DOHH2 (cell line): ENCODE measurements around the gene ISLR.

ENCODE experiments used
- EZH2phosphoT487 ChIP-seq: fragments of 200-600 bp; sonication (generic); IDR thresholded peaks from 2 replicates; pipeline ENCODE4 v1.6.1; 2017; ENCODE audit warnings: borderline replicate concordance, mild to moderate bottlenecking, antibody characterized with exemption, low read length, moderate library complexity, mixed read lengths
- TF ChIP-seq, protein P1 (sequence below): fragments of 200-600 bp; sonication (generic); IDR thresholded peaks from one replicate; pipeline ENCODE4 v1.5.1; 2014; ENCODE audit warnings: antibody characterized with exemption, mild to moderate bottlenecking, low read depth, low read length; ENCODE audit not compliant: poor library complexity, severe bottlenecking

- TF ChIP-seq, protein P1, sequence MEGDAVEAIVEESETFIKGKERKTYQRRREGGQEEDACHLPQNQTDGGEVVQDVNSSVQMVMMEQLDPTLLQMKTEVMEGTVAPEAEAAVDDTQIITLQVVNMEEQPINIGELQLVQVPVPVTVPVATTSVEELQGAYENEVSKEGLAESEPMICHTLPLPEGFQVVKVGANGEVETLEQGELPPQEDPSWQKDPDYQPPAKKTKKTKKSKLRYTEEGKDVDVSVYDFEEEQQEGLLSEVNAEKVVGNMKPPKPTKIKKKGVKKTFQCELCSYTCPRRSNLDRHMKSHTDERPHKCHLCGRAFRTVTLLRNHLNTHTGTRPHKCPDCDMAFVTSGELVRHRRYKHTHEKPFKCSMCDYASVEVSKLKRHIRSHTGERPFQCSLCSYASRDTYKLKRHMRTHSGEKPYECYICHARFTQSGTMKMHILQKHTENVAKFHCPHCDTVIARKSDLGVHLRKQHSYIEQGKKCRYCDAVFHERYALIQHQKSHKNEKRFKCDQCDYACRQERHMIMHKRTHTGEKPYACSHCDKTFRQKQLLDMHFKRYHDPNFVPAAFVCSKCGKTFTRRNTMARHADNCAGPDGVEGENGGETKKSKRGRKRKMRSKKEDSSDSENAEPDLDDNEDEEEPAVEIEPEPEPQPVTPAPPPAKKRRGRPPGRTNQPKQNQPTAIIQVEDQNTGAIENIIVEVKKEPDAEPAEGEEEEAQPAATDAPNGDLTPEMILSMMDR = no peak
- TF ChIP-seq EZH2phosphoT487 = no peak
Observed at GRCh38 chr15:74168711-74169126, 4.8 kb upstream of the ISLR start.
